Mesenchymal stem cell (in vitro differentiated cells and primary cell): Measurements from ENCODE around the gene DAAM2.

Experiments
- DNase-seq: peaks from one replicate; pipeline ENCODE4 v3.0.0-alpha.2; 2013
- H2AFZ ChIP-seq: one replicate; pipeline ENCODE4 v1.6.1; 2013; ENCODE audit warnings: low read depth, mild to moderate bottlenecking, control low read depth, inconsistent platforms, low read length, moderate library complexity
- H2AK5ac ChIP-seq: 2 replicates; pipeline ENCODE4 v1.6.1; 2013; ENCODE audit warnings: low read length, moderate library complexity, mild to moderate bottlenecking, inconsistent platforms; ENCODE audit not compliant: severe bottlenecking
- H2BK120ac ChIP-seq: one replicate; pipeline ENCODE4 v1.6.1; 2013; ENCODE audit warnings: low read depth, mild to moderate bottlenecking, inconsistent platforms, low read length, moderate library complexity
- H2BK12ac ChIP-seq, 2 experiments: one replicate each; pipeline ENCODE4 v1.6.1; 2013; ENCODE audit warnings: inconsistent platforms in 2 of 2, low read length in 2 of 2, mild to moderate bottlenecking in 2 of 2, moderate library complexity in 2 of 2, control low read depth in 1 of 2
- H2BK15ac ChIP-seq: one replicate; pipeline ENCODE4 v1.6.1; 2013; ENCODE audit warnings: mild to moderate bottlenecking, low read depth, inconsistent platforms; ENCODE audit not compliant: poor library complexity, severe bottlenecking
- H2BK5ac ChIP-seq: 2 replicates; pipeline ENCODE4 v1.6.1; 2013; ENCODE audit warnings: low read depth, mild to moderate bottlenecking, low read length, control low read depth, inconsistent platforms; ENCODE audit not compliant: poor library complexity, severe bottlenecking
- H3K14ac ChIP-seq, 2 experiments: one replicate each; pipeline ENCODE4 v1.6.1; 2013; ENCODE audit warnings: inconsistent platforms in 2 of 2, low read length in 2 of 2, control low read depth in 1 of 2, mild to moderate bottlenecking in 1 of 2, moderate library complexity in 1 of 2
- H3K18ac ChIP-seq, 2 experiments: one replicate each; pipeline ENCODE4 v1.6.1; 2013; ENCODE audit warnings: inconsistent platforms in 2 of 2, low read length in 2 of 2, control low read depth in 1 of 2, low read depth in 1 of 2, mild to moderate bottlenecking in 1 of 2
- H3K23ac ChIP-seq, 2 experiments: one replicate each; pipeline ENCODE4 v1.6.1; 2013; ENCODE audit warnings: inconsistent platforms in 2 of 2, low read length in 2 of 2, mild to moderate bottlenecking in 2 of 2, moderate library complexity in 2 of 2, control low read depth in 1 of 2
- H3K27ac ChIP-seq: 2 replicates; pipeline ENCODE4 v1.5.1; 2013; ENCODE audit warnings: mild to moderate bottlenecking, moderate library complexity, low read length, control low read depth, inconsistent platforms; ENCODE audit not compliant: poor library complexity, severe bottlenecking
- H3K27me3 ChIP-seq, 2 experiments: 2 replicates each; pipeline versions ENCODE4 v1.6.1 to v1.7.0; 2013; ENCODE audit warnings: low read length in 2 of 2, mild to moderate bottlenecking in 2 of 2, moderate library complexity in 2 of 2, control low read depth in 1 of 2, inconsistent platforms in 1 of 2; ENCODE audit not compliant: control insufficient read depth in 1 of 2, insufficient read depth in 1 of 2
- H3K36me3 ChIP-seq, 2 experiments: 2 replicates each; pipeline versions ENCODE4 v1.6.1 to v1.7.0; 2013; ENCODE audit warnings: low read length in 2 of 2, control low read depth in 1 of 2, inconsistent platforms in 1 of 2, low read depth in 1 of 2, mild to moderate bottlenecking in 1 of 2; ENCODE audit not compliant: insufficient read depth in 2 of 2, control insufficient read depth in 1 of 2
- H3K4ac ChIP-seq, 2 experiments: one replicate each; pipeline ENCODE4 v1.6.1; 2013; ENCODE audit warnings: inconsistent platforms in 2 of 2, low read length in 2 of 2, mild to moderate bottlenecking in 2 of 2, moderate library complexity in 2 of 2, control low read depth in 1 of 2, low read depth in 1 of 2
- H3K4me1 ChIP-seq: 2 replicates; pipeline ENCODE4 v1.6.1; 2013; ENCODE audit warnings: low read depth, low read length, control low read depth; ENCODE audit not compliant: control insufficient read depth, insufficient read depth
- H3K4me2 ChIP-seq: 2 replicates; pipeline ENCODE4 v1.6.1; 2013; ENCODE audit warnings: low read length, mild to moderate bottlenecking, inconsistent platforms; ENCODE audit not compliant: poor library complexity, severe bottlenecking
- H3K4me3 ChIP-seq, 2 experiments: 2 replicates each; pipeline versions ENCODE4 v1.5.1 to v1.7.0; 2013; ENCODE audit warnings: low read length in 2 of 2, mild to moderate bottlenecking in 2 of 2, control low read depth in 1 of 2, low read depth in 1 of 2; ENCODE audit not compliant: insufficient read depth in 1 of 2
- H3K79me1 ChIP-seq: replicated peaks from 2 replicates; pipeline ENCODE4 v1.6.1; 2013; ENCODE audit warnings: mild to moderate bottlenecking, control low read depth, low read length, inconsistent platforms; ENCODE audit not compliant: poor library complexity, severe bottlenecking
- H3K9ac ChIP-seq: 2 replicates; pipeline ENCODE4 v1.7.0; 2013; ENCODE audit warnings: mild to moderate bottlenecking, low read length, moderate library complexity
- H3K9me3 ChIP-seq: 2 replicates; pipeline ENCODE4 v1.7.0; 2013; ENCODE audit warnings: mild to moderate bottlenecking, low read length; ENCODE audit not compliant: control insufficient read depth
- H4K8ac ChIP-seq: one replicate; pipeline ENCODE4 v1.6.1; 2013; ENCODE audit warnings: inconsistent platforms, mild to moderate bottlenecking, low read length, moderate library complexity
- H4K91ac ChIP-seq: one replicate; pipeline ENCODE4 v1.6.1; 2013; ENCODE audit warnings: mild to moderate bottlenecking, low read length, inconsistent platforms
- WGBS: methylation state at CpG from one replicate; pipeline ENCODE4 v1.1.7; 2013; ENCODE audit warnings: mixed read lengths; 5-methylcytosine and 5-hydroxymethylcytosine counted together

Gene DAAM2

GRCh38 chr6:39885691-39886090 is 93.5 kb downstream of the DAAM2 start:
- Histone ChIP-seq H4K8ac (peak overlapping the region; percentile 39), H3K9ac (no peak overlapping the region), H2BK120ac (peak overlapping the region; percentile 93), H3K27me3 (no peaks in the 10 kb centered on the region), H3K36me3 (no peaks in the 10 kb centered on the region), H2AK5ac (peak overlapping the region; percentile 98), H3K4ac (peak overlapping the region in 1 of 2 experiments; percentile 53), H2BK12ac (peak overlapping the region; percentile 51 to 70), H4K91ac (no peak overlapping the region), H3K79me1 (no peaks in the 10 kb centered on the region), H3K14ac (no peak overlapping the region), H2BK5ac (no peak overlapping the region), H2BK15ac (no peak overlapping the region), H3K18ac (peak overlapping the region; percentile 24 to 74), H3K4me3 (no peak overlapping the region), H3K27ac (no peak overlapping the region), H3K23ac (no peak overlapping the region), H3K4me2 (no peak overlapping the region), H2AFZ (no peak overlapping the region), H3K4me1 (peaks cover 50% of the 10 kb centered on the region), H3K9me3 (no peaks in the 10 kb centered on the region)
- 96% methylated on average over 7 of the region's 7 CpGs for whole genome bisulfite sequencing
- DNase-seq = no peak

DNA sequence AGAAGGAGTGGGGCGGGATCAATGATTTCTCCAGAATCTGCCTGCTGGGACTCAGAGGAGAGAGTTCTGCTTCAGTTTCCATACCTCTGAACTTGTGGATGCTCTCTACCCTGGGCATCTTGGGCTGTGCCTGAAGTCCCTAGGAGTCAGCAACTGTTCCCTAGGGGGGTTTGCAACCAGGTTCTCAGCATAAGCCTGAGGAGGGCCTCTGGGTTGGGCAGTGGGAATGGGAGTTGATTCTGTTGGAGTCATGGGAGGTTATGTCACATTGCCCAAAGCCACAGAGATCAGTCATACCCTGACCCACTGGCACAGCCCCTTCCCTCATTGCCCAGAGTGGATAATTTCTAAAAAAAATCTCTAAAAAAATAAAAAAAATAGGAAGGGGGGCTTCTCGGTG is 94.7 kb downstream of the DAAM2 start:
- H3K36me3 ChIP-seq = peaks cover 0 to 5% of the 10 kb centered on the region in 2 experiments
- peak overlapping the region; percentile 71 to 85 for H3K4ac ChIP-seq
- no peak overlapping the region for H3K4me2 ChIP-seq
- peak overlapping the region; percentile 28 for H4K91ac ChIP-seq
- H2BK5ac ChIP-seq = peak overlapping the region; percentile 99
- H3K9ac ChIP-seq = no peak overlapping the region
- peak overlapping the region; percentile 64 to 94 for H2BK12ac ChIP-seq
- H2AFZ ChIP-seq = no peak overlapping the region
- no peaks in the 10 kb centered on the region for H3K79me1 ChIP-seq
- H3K4me3 ChIP-seq = no peak overlapping the region
- peak overlapping the region; percentile 93 for H2BK120ac ChIP-seq
- peaks cover 52% of the 10 kb centered on the region for H3K4me1 ChIP-seq
- WGBS = 43% methylated on average over 1 of the region's 2 CpGs
- H3K18ac ChIP-seq = peak overlapping the region; percentile 68 to 76
- H3K27ac ChIP-seq = peak overlapping the region; percentile 94
- peak overlapping the region; percentile 98 for H2AK5ac ChIP-seq
- no peak for DNase-seq
- H3K9me3 ChIP-seq = no peaks in the 10 kb centered on the region
- H3K27me3 ChIP-seq = no peaks in the 10 kb centered on the region
- peak overlapping the region; percentile 54 for H4K8ac ChIP-seq
- no peak overlapping the region for H3K14ac ChIP-seq
- peak overlapping the region; percentile 55 for H2BK15ac ChIP-seq
- H3K23ac ChIP-seq = peak overlapping the region in 1 of 2 experiments; percentile 83

DNA sequence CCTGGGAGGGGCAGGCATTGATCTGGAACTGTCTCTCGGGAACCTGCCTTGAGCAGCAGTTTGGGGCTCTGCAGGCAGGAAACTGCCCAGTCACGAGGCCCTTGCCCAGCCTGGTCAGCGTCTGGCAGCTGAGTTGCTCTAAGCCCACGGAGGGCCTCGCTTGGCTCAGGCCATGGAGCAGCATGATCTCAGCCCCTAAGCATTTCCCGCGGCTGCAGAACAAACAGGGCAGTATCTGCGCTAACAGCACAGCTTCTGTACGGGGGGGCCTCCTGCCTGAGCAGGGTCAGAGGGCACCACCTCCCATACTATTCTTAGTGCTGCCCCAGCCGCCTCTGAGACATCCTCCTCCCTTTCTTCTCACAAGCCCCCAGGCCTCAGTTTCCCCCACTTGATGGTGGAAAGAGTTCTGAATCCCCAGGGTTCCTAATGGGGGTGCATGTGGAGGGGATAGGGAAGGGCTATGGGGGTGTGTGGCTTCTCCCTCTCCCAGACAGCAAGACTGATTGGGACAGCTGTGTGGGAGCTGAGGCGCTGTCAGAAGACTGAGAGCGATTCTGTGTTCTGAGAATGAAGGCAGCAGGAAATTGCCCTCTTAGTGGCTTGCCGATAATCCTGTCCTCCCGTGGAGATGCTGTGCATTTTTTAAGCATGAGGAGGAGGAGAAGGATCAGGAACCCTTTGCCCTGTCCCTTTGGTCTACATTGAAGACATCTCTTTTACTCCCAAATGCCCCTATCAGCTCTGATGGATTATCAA is 95.7 kb downstream of the DAAM2 start:
- H4K91ac ChIP-seq = peak overlapping the region; percentile 95
- H2BK15ac ChIP-seq = peak overlapping the region; percentile 87
- peak overlapping the region; percentile 92 for H2AK5ac ChIP-seq
- H3K18ac ChIP-seq = peak overlapping the region; percentile 89 to 97
- no peak overlapping the region for H3K14ac ChIP-seq
- peak overlapping the region; percentile 99 for H2BK5ac ChIP-seq
- no peaks in the 10 kb centered on the region for H3K9me3 ChIP-seq
- H2BK120ac ChIP-seq = peak overlapping the region; percentile 93
- peak overlapping the region; percentile 94 for H3K27ac ChIP-seq
- no peak overlapping the region for H3K4me2 ChIP-seq
- H3K27me3 ChIP-seq = no peaks in the 10 kb centered on the region
- peak overlapping the region; percentile 34 for H2AFZ ChIP-seq
- H3K4me3 ChIP-seq = no peak overlapping the region
- H3K36me3 ChIP-seq = peaks cover 0 to 5% of the 10 kb centered on the region in 2 experiments
- H4K8ac ChIP-seq = peak overlapping the region; percentile 93
- H2BK12ac ChIP-seq = peak overlapping the region; percentile 76 to 95
- no peaks in the 10 kb centered on the region for H3K79me1 ChIP-seq
- no peak overlapping the region for H3K23ac ChIP-seq
- peak overlapping the region; percentile 51 for H3K9ac ChIP-seq
- DNase-seq = peak; percentile 96
- H3K4ac ChIP-seq = peak overlapping the region; percentile 52 to 64
- H3K4me1 ChIP-seq = peaks cover 51% of the 10 kb centered on the region
- 0% methylated on average over 12 of the region's 14 CpGs for WGBS

GRCh38 chr6:39889229-39889628 is 97.1 kb downstream of the DAAM2 start:
- Histone ChIP-seq H2BK120ac (no peak overlapping the region), H2AFZ (no peak overlapping the region), H2BK12ac (no peak overlapping the region), H3K79me1 (no peaks in the 10 kb centered on the region), H3K36me3 (peaks cover 0 to 5% of the 10 kb centered on the region in 2 experiments), H3K4ac (no peak overlapping the region), H3K14ac (no peak overlapping the region), H3K27ac (no peak overlapping the region), H3K9me3 (no peaks in the 10 kb centered on the region), H3K9ac (no peak overlapping the region), H2AK5ac (no peak overlapping the region), H3K23ac (no peak overlapping the region), H4K91ac (no peak overlapping the region), H3K4me2 (no peak overlapping the region), H3K4me1 (peaks cover 47% of the 10 kb centered on the region), H2BK5ac (no peak overlapping the region), H3K4me3 (no peak overlapping the region), H2BK15ac (no peak overlapping the region), H3K27me3 (no peaks in the 10 kb centered on the region), H4K8ac (no peak overlapping the region), H3K18ac (no peak overlapping the region)
- WGBS = 100% methylated on average over 2 of the region's 2 CpGs
- DNase-seq = no peak
